H1 (cell line): ENCODE measurements around the gene CPXM1. TPM values are rescaled to one million over a fixed set of nuclear protein-coding genes. Genes with fewer than 3 reads are reported as not detected.

Source experiments
- BRCA1 ChIP-seq: IDR thresholded peaks from 2 replicates; pipeline ENCODE4 v1.6.1; 2012; ENCODE audit warnings: low read depth, low read length, improper control_type of control experiment
- CTBP2 ChIP-seq: IDR thresholded peaks from 2 replicates; pipeline ENCODE4 v1.7.0; 2011; ENCODE audit warnings: borderline replicate concordance, mild to moderate bottlenecking, moderate library complexity, mixed read lengths, low read length; ENCODE audit not compliant: insufficient read depth, insufficient read length
- EGR1 ChIP-seq: IDR thresholded peaks from 2 replicates; pipeline ENCODE4 v1.6.1; 2011; ENCODE audit warnings: low read depth, low read length, borderline replicate concordance
- EP300 ChIP-seq, 2 experiments: IDR thresholded peaks; 1 replicate in 1 of 2; 2 replicates in 1 of 2; pipeline ENCODE4 v1.6.1; 2011 to 2012; ENCODE audit warnings: low read depth in 2 of 2, low read length in 2 of 2, mild to moderate bottlenecking in 2 of 2, borderline replicate concordance in 1 of 2, inconsistent platforms in 1 of 2, moderate library complexity in 1 of 2
- JUND ChIP-seq: IDR thresholded peaks from 2 replicates; pipeline ENCODE4 v1.6.1; 2011; ENCODE audit warnings: mild to moderate bottlenecking, improper control_type of control experiment, low read length
- KDM4A ChIP-seq: IDR thresholded peaks from one replicate; pipeline ENCODE4 v1.7.1; 2012; ENCODE audit warnings: low read depth, mild to moderate bottlenecking, moderate library complexity, low read length, inconsistent platforms; ENCODE audit not compliant: severe bottlenecking
- NRF1 ChIP-seq: IDR thresholded peaks from 2 replicates; pipeline ENCODE4 v1.6.1; 2011; ENCODE audit warnings: mild to moderate bottlenecking, low read depth, low read length, improper control_type of control experiment
- RBBP5 ChIP-seq: IDR thresholded peaks from 2 replicates; pipeline ENCODE4 v1.7.1; 2012; ENCODE audit warnings: low read depth, mild to moderate bottlenecking, inconsistent platforms, low read length, moderate library complexity, borderline replicate concordance
- TAF1 ChIP-seq: IDR thresholded peaks from 2 replicates; pipeline ENCODE4 v1.6.1; 2011; ENCODE audit warnings: mild to moderate bottlenecking, low read depth, low read length
- TAF7 ChIP-seq: optimal IDR thresholded peaks from 2 replicates; pipeline ENCODE3; 2011; ENCODE audit warnings: low read depth, mild to moderate bottlenecking, inconsistent platforms, low read length, moderate library complexity, borderline replicate concordance
- TCF12 ChIP-seq: IDR thresholded peaks from 2 replicates; pipeline ENCODE4 v1.6.1; 2011; ENCODE audit warnings: low read depth, mild to moderate bottlenecking, low read length
- TEAD4 ChIP-seq: IDR thresholded peaks from 2 replicates; pipeline ENCODE4 v1.6.1; 2012; ENCODE audit warnings: low read depth, low read length, inconsistent platforms, mixed read lengths
- YY1 ChIP-seq: IDR thresholded peaks from 2 replicates; pipeline ENCODE4 v1.6.1; 2011; ENCODE audit warnings: low read depth, mild to moderate bottlenecking, low read length
- polyA plus RNA-seq, 7 experiments: library from polyadenylated mRNA; depleted of rRNA in 3 of 7; stranded (reverse) in 5 of 7; unstranded in 2 of 7; fragments of >200 nt in 5 of 7; fragments of 200-250 nt in 2 of 7; gene quantifications; 1 replicate in 5 of 7; 2 replicates in 1 of 7; 4 replicates in 1 of 7; pipeline versions ENCODE4 v1.2.1 to v1.2.3, GENCODE V29; 2011 to 2013; ENCODE audit warnings: missing spikeins in 2 of 7, mixed read lengths in 2 of 7
- total RNA-seq: library from RNA; stranded (reverse); fragmentation: NEBNext Ultra II Directional; extraction: Animal tissue kit (Norgen Biotek cat#: 25700); gene quantifications from 2 replicates; pipeline ENCODE4 v1.2.1, GENCODE V29; 2021
- TF ChIP-seq, protein P1 (sequence below): IDR thresholded peaks from 2 replicates; pipeline ENCODE4 v1.6.1; 2011; ENCODE audit warnings: low read depth, mild to moderate bottlenecking, low read length; ENCODE audit not compliant: insufficient read depth

CPXM1 gene
- total and polyA plus RNA-seq, 2 of the 8 experiments (the other 6 are each of a cell fraction or from before 2014, with no cell fraction given) = 31.3 to 81.9 TPM

- TF ChIP-seq TAF7 (no peak), NRF1 (no peak), EGR1 (no peak), EP300 (IDR thresholded peaks at IDR 0.05; ENCODE audit: borderline replicate concordance in 1 of 2, low read depth in 2 of 2, low read length in 2 of 2) (no peak), KDM4A (peak; percentile 74), CTBP2 (peak; percentile 19), BRCA1 (no peak), TCF12 (no peak), TEAD4 (no peak), YY1 (no peak), JUND (no peak), RBBP5 (no peak), TAF1 (no peak)
- TF ChIP-seq, protein P1, sequence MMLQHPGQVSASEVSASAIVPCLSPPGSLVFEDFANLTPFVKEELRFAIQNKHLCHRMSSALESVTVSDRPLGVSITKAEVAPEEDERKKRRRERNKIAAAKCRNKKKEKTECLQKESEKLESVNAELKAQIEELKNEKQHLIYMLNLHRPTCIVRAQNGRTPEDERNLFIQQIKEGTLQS = no peak
Measured at GRCh38 chr20:2751878-2752566, 48.4 kb downstream of the CPXM1 start (continued).
